Activated CD4-positive, alpha-beta T cell treated with anti-CD3 and anti-CD28 coated beads for 36 hours (primary cell): Measurements from ENCODE around the gene HSD17B8. TPM values are rescaled to one million over a fixed set of nuclear protein-coding genes. Genes with fewer than 3 reads are reported as not detected.
A peak's percentile ranks its signal among the peaks of the same experiment; 100 is the strongest.

Experiments
- ATAC-seq: fragments of 200-7000 bp; cut with Tn5 transposase; one replicate; pipeline ENCODE4 v1.10.0; 2021; ENCODE audit warnings: mild to moderate bottlenecking, moderate library complexity
- CTCF ChIA-PET: fragments of 350-600 bp; sonication (Branson Sonifier 250); formaldehyde crosslinking; loops from one replicate; lab custom pipeline; 2021; ENCODE audit warnings: antibody characterized with exemption; lab: Charles Lee
- POLR2A ChIA-PET: fragments of 350-600 bp; sonication (Branson Sonifier 250); formaldehyde crosslinking; loops from one replicate; lab custom pipeline; 2021; ENCODE audit warnings: antibody characterized with exemption, inconsistent platforms; lab: Charles Lee
- DNase-seq: peaks from one replicate; pipeline ENCODE4 v3.0.0-alpha.2; 2020
- H3K27ac Mint-ChIP-seq: one replicate; pipeline ENCODE4 v1.8.0; 2021; ENCODE audit warnings: mixed read lengths
- H3K27me3 Mint-ChIP-seq: one replicate; pipeline ENCODE4 v1.8.0; 2021; ENCODE audit warnings: mixed read lengths
- H3K36me3 Mint-ChIP-seq: one replicate; pipeline ENCODE4 v1.8.0; 2021; ENCODE audit warnings: low read depth, mixed read lengths
- H3K4me1 Mint-ChIP-seq: one replicate; pipeline ENCODE4 v1.8.0; 2021; ENCODE audit warnings: mixed read lengths
- H3K4me3 Mint-ChIP-seq: one replicate; pipeline ENCODE4 v1.8.0; 2021; ENCODE audit warnings: mild to moderate bottlenecking, moderate library complexity, mixed read lengths
- H3K9me3 Mint-ChIP-seq: one replicate; pipeline ENCODE4 v1.8.0; 2021; ENCODE audit warnings: low read depth, mixed read lengths
- intact Hi-C, 2 experiments: fragments of 100-400 bp; cut with DNase I in 1 of 2; cut with micrococcal nuclease in 1 of 2; formaldehyde crosslinking; loops; one replicate each; pipeline versions ENCODE4 v1.14.2 to v1.15.1; 2022 to 2024; cut with DNase I, micrococcal nuclease
- total RNA-seq, 2 experiments: library from RNA; stranded (reverse); gene quantifications; one replicate each; pipeline ENCODE4 v1.2.3, GENCODE V29; 2021

The HSD17B8 gene
- total RNA-seq, 2 experiments from 2014 or later = 23.4 to 33.2 TPM

- ChIA-PET CTCF (interaction anchor here (0.5 to 8.3 kb wide), 42 partner anchors 9 to 283 kb away, joined by 3 to 77 read pairs (median 4); partner anchors contain the start of genes B3GALT4, HSD17B8, PFDN6 and RGL2), POLR2A (interaction anchor here (0.7 to 2.9 kb wide), 11 partner anchors 20 to 1053 kb away, joined by 3 to 19 read pairs (median 3); partner anchors contain the start of genes B3GALT4, HSD17B8, RPS18 and VPS52)
- Mint-ChIP-seq H3K27ac (peak overlapping the region; percentile 96), H3K36me3 (peaks cover 23% of the 10 kb centered on the region), H3K27me3 (peaks cover 6% of the 10 kb centered on the region), H3K9me3 (no peaks in the 10 kb centered on the region), H3K4me3 (peak overlapping the region; percentile 91), H3K4me1 (peaks cover 41% of the 10 kb centered on the region)
- intact Hi-C loops = loop anchor here (1.0 to 2.0 kb wide), 8 partner anchors 43 to 280 kb away; partner anchors contain the start of gene BRD2 (in 1 of the 2)
- peak; percentile 96 for DNase-seq
- ATAC-seq = peak; percentile 27
These were observed 43.7 kb downstream of the HSD17B8 start for GRCh38 chr6:33247977-33248642.

DNA sequence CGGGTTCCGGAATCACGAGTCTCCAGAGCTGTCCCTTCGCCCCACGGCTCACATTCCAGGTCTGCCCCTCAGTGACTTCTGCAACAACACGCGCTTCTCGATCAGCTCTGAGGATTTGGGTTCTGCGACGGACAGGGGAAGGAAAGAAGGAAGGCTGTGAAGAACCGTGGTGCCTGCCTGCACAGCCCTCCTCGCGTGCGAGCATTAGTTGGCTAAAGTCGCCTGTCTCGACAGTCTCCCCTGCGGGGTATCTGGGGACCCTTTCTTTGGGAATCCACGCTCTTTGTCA lies 44.1 kb downstream of the HSD17B8 start:
- intact Hi-C loops = loop anchor here (1.0 to 2.0 kb wide), 8 partner anchors 43 to 280 kb away; partner anchors contain the start of gene BRD2 (in 1 of the 2)
- POLR2A ChIA-PET = interaction anchor here (0.7 to 2.9 kb wide), 10 partner anchors 20 to 1053 kb away, joined by 3 to 19 read pairs (median 4); partner anchors contain the start of genes B3GALT4, HSD17B8, RPS18 and VPS52
- Mint-ChIP-seq H3K27me3 (peaks cover 3% of the 10 kb centered on the region), H3K4me3 (peak overlapping the region; percentile 91), H3K9me3 (no peaks in the 10 kb centered on the region), H3K27ac (peak overlapping the region; percentile 96), H3K4me1 (peaks cover 41% of the 10 kb centered on the region), H3K36me3 (peaks cover 23% of the 10 kb centered on the region)
- DNase-seq (no peak), ATAC-seq (peak; percentile 10)
- CTCF ChIA-PET = interaction anchor here (0.7 to 8.3 kb wide), 39 partner anchors 9 to 283 kb away, joined by 3 to 77 read pairs (median 5); partner anchors contain the start of genes B3GALT4, HSD17B8, PFDN6 and RING1

DNA sequence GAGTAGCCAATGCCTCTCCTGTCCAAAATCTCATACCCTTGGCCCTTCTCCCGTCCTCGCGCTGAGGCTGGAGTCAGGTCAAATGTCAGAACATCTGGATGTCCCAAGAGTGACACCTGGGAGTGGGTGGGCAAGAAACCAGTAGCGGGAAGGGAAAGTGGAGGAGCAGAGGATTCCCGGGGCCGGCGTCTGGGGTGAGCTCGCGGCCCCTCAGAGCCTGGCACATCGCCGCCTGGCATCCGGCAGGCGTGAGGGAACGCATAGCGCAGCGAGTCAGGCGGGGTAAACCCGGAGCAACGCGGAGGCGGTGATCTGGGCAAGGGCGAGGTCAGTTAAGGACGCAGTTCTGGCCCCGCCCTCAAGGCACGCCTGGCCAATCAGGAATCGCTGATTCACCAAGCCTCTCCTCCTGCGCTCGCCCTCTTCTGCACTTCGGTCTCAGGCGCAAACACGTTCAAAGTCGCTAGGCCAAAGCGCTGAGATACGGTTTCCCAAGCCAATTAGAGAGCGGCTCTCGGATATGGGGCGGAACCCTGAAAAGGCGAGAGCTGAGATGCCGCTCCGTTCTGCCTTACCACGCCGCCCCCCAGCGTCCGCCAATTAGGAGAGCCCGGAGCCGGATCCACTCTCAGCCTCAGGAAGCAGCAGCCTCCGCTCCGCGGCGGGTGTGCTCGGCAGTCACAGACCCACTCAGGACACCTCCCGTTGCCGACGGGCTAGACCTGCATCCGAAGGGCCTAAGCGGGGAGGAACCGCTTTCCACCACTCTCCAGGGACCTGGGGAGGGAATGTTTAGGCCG lies 44.7 kb downstream of the HSD17B8 start:
- H3K9me3 Mint-ChIP-seq = no peaks in the 10 kb centered on the region
- ChIA-PET CTCF (interaction anchor here (0.6 to 8.3 kb wide), 44 partner anchors 10 to 939 kb away, joined by 3 to 77 read pairs (median 4); partner anchors contain the start of genes B3GALT4, HSD17B8, PFDN6 and RING1), POLR2A (interaction anchor here (0.7 to 2.9 kb wide), 12 partner anchors 23 to 1259 kb away, joined by 3 to 19 read pairs (median 6); partner anchors contain the start of genes B3GALT4, HSD17B8, RING1 and RPS18)
- peaks cover 41% of the 10 kb centered on the region for H3K4me1 Mint-ChIP-seq
- H3K27me3 Mint-ChIP-seq = peaks cover 3% of the 10 kb centered on the region
- H3K36me3 Mint-ChIP-seq = peaks cover 23% of the 10 kb centered on the region
- intact Hi-C loops = loop anchor here (1.0 to 2.0 kb wide), 19 partner anchors 22 to 396 kb away; partner anchors contain the start of genes VPS52 (in 2 of the 2), BRD2 (in 1 of the 2), KIFC1 (in 1 of the 2) and PFDN6 (in 1 of the 2)
- peak overlapping the region; percentile 96 for H3K27ac Mint-ChIP-seq
- ATAC-seq = peak; percentile 93
- peak; percentile 99 for DNase-seq
- H3K4me3 Mint-ChIP-seq = peak overlapping the region; percentile 91

DNA sequence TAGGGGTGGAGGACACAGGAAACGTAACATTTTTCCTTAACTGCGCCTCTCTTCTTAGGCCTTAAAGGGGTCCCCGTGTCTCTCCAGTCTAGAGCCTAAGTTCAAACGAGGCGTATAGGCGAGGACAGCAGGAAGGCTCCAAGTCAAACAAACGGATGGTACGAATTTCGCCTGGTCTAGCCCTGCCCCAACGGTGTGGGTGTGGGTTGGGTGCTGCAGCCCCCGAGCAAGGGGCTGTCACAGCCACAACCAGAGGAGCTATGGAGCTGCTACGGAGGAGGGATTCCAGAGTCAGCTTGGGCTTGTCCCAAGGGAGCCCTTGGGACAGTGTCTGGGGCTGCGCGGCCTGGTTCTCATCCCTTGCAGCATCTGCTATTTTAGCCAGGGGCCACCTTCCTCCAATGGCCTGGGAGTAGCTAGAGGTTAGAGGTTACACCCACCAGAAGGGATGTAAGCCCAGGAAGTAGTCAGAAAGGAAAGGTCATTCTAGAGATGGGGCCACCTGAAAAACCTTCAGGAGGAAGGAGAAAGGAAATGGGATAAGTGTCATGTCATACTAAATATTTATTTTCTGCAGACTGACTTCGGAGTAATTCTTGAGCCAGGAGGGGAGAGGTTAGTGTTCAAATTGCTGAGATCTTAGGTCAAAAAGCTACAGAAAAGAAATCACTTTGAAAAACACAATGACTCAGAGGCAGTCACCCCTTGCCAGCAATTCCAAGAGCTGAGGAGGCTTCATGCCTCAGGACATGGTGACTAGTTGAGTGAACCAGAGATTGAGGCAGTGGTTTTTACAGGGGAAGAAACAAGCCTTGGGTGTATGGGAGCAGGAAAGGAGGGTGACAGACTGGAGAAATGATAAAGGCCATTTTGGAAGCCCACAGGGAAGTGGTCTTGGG lies 45.5 kb downstream of the HSD17B8 start:
- Mint-ChIP-seq H3K9me3 (no peaks in the 10 kb centered on the region), H3K36me3 (peaks cover 23% of the 10 kb centered on the region), H3K4me3 (peak overlapping the region; percentile 91), H3K27me3 (peaks cover 3% of the 10 kb centered on the region), H3K27ac (peak overlapping the region; percentile 95), H3K4me1 (peaks cover 41% of the 10 kb centered on the region)
- ChIA-PET CTCF (interaction anchor here (0.6 to 8.3 kb wide), 22 partner anchors 11 to 940 kb away, joined by 3 to 77 read pairs (median 6); partner anchors contain the start of genes B3GALT4, PFDN6, RING1 and RPS18), POLR2A (interaction anchor here (0.6 to 2.9 kb wide), 14 partner anchors 22 to 1258 kb away, joined by 3 to 19 read pairs (median 5); partner anchors contain the start of genes B3GALT4, HSD17B8, PFDN6 and RING1)
- intact Hi-C loops = loop anchor here (1.0 to 2.0 kb wide), 13 partner anchors 21 to 397 kb away; partner anchors contain the start of genes VPS52 (in 2 of the 2), KIFC1 (in 1 of the 2), PFDN6 (in 1 of the 2) and RING1 (in 1 of the 2)
- DNase-seq = peak; percentile 51
- no peak for ATAC-seq

- ChIA-PET POLR2A (interaction anchor here (0.7 to 2.9 kb wide), 7 partner anchors 20 to 266 kb away, joined by 3 to 19 read pairs (median 5); partner anchors contain the start of genes B3GALT4, HSD17B8, PFDN6 and WDR46), CTCF (interaction anchor here (1.0 to 8.3 kb wide), 10 partner anchors 21 to 238 kb away, joined by 3 to 77 read pairs (median 6); partner anchors contain the start of genes RING1, RPS18 and VPS52)
- no peak for ATAC-seq
- Mint-ChIP-seq H3K4me3 (peak overlapping the region; percentile 91), H3K4me1 (peaks cover 41% of the 10 kb centered on the region), H3K27ac (peak overlapping the region; percentile 95), H3K27me3 (peaks cover 3% of the 10 kb centered on the region), H3K9me3 (no peaks in the 10 kb centered on the region), H3K36me3 (peaks cover 23% of the 10 kb centered on the region)
- no peak for DNase-seq
- intact Hi-C loops = no loop called here
These were observed 46.3 kb downstream of the HSD17B8 start for GRCh38 chr6:33250731-33251130.

- Mint-ChIP-seq H3K27ac (peak overlapping the region; percentile 40), H3K4me1 (peaks cover 41% of the 10 kb centered on the region), H3K27me3 (peaks cover 3% of the 10 kb centered on the region), H3K4me3 (peak overlapping the region; percentile 2), H3K36me3 (peaks cover 23% of the 10 kb centered on the region), H3K9me3 (no peaks in the 10 kb centered on the region)
- POLR2A ChIA-PET = interaction anchor here (0.7 to 2.7 kb wide), 2 partner anchors 19 to 26 kb away, joined by 3 to 11 read pairs; partner anchors contain the start of gene B3GALT4
- CTCF ChIA-PET = interaction anchor here (1.2 to 8.3 kb wide), 3 partner anchors 93 to 237 kb away, joined by 3 to 77 read pairs (median 8); no protein-coding TSS in a partner anchor
- ATAC-seq (no peak), DNase-seq (peak; percentile 30)
- intact Hi-C loops = no loop called here
These were observed 47.0 kb downstream of the HSD17B8 start for GRCh38 chr6:33251395-33252012.

GRCh38 chr6:33252759-33253158 lies 48.3 kb downstream of the HSD17B8 start:
- Mint-ChIP-seq H3K9me3 (no peaks in the 10 kb centered on the region), H3K4me3 (no peak overlapping the region), H3K36me3 (peaks cover 25% of the 10 kb centered on the region), H3K4me1 (peaks cover 41% of the 10 kb centered on the region), H3K27ac (no peak overlapping the region), H3K27me3 (no peaks in the 10 kb centered on the region)
- ChIA-PET CTCF (interaction anchor here (0.9 kb wide), 1 partner anchor 47 kb away, joined by 3 read pairs; no protein-coding TSS in a partner anchor), POLR2A (no interaction called here)
- DNase-seq = no peak
- ATAC-seq = no peak
- intact Hi-C loops = no loop called here

- intact Hi-C loops = no loop called here
- DNase-seq (no peak), ATAC-seq (no peak)
- no peaks in the 10 kb centered on the region for H3K9me3 Mint-ChIP-seq
- H3K4me1 Mint-ChIP-seq = peaks cover 28% of the 10 kb centered on the region
- CTCF ChIA-PET = interaction anchor here (0.6 to 0.9 kb wide), 2 partner anchors 17 to 107 kb away, joined by 3 to 4 read pairs; partner anchors contain the start of genes RPS18 and VPS52
- POLR2A ChIA-PET = interaction anchor here (0.6 to 1.1 kb wide), 3 partner anchors 34 to 142 kb away, joined by 3 to 4 read pairs (median 3); partner anchors contain the start of gene WDR46
- no peak overlapping the region for H3K4me3 Mint-ChIP-seq
- H3K36me3 Mint-ChIP-seq = peaks cover 26% of the 10 kb centered on the region
- H3K27ac Mint-ChIP-seq = no peak overlapping the region
- no peaks in the 10 kb centered on the region for H3K27me3 Mint-ChIP-seq
These were observed 50.1 kb downstream of the HSD17B8 start for GRCh38 chr6:33254591-33254990.
